Stimulated activated CD4-positive, alpha-beta T cell treated with anti-CD3 and anti-CD28 coated beads, TNF-alpha, amount 100 ng/mL, for 1 hour (primary cell): ENCODE measurements around the gene ABCC12.

ENCODE experiments used
- DNase-seq, 3 donors: peaks; one replicate each; pipeline ENCODE4 v3.0.0-alpha.2; 2020; ENCODE audit warnings: low read depth in 3 of 3, low spot score in 1 of 3

The ABCC12 gene

GRCh38 chr16:48106446-48106845 is 49.3 kb downstream of the ABCC12 start:
- no peak for DNase-seq
